K562 (cell line): ENCODE results near the gene EPGN. TPM values are rescaled to one million over a fixed set of nuclear protein-coding genes. Genes with fewer than 3 reads are reported as not detected.

Experiments used
- ATAC-seq: fragments of 200-7000 bp; cut with Tn5 transposase; 3 replicates; pipeline ENCODE4 v1.9.1; 2020; ENCODE audit warnings: moderate library complexity
- BruUV-seq: library from RNA; stranded (reverse); fragments of 400-500 nt; replicated peaks from 2 replicates; lab custom pipeline; 2021; lab: Mats Ljungman, UMichigan
- CTCF ChIA-PET: fragments of 300-600 bp; formaldehyde crosslinking; extraction: SDS; loops from one replicate; lab custom pipeline; 2021; ENCODE audit warnings: low intra/inter-chr PET ratio; lab: Yijun Ruan, JAX
- POLR2A ChIA-PET: fragments of 300-600, 350-650 bp; sonication (Branson Sonifier 250); formaldehyde crosslinking; extraction: SDS; loops from one replicate; lab custom pipeline; 2021; ENCODE audit warnings: antibody characterized with exemption, inconsistent platforms; lab: Yijun Ruan, JAX
- DNase-seq, 4 experiments: peaks; one replicate each; pipeline versions ENCODE4 v3.0.0 to v3.0.0-alpha.2; 2011 to 2018; ENCODE audit warnings: low spot score in 3 of 4, mixed read lengths in 3 of 4; ENCODE audit errors: extremely low read depth in 1 of 4
- FAIRE-seq: peaks from 2 replicates; lab custom pipeline; 2011; peaks lifted over from hg19 to GRCh38; lab: Jason Lieb, UNC
- H2AFZ ChIP-seq: 2 replicates; pipeline ENCODE4 v1.6.0; 2011; ENCODE audit warnings: low read depth, low read length, control low read depth, inconsistent platforms
- H3K27ac ChIP-seq: fragments of 200-600 bp; 3 replicates; pipeline ENCODE4 v1.8.0; 2011; ENCODE audit warnings: low read depth, mild to moderate bottlenecking, control low read depth, inconsistent platforms, low read length, moderate library complexity, mixed read lengths; ENCODE audit errors: extremely low read depth
- H3K27me3 ChIP-seq, 2 experiments: fragments of 300-600 bp in 1 of 2; 2 replicates in 1 of 2; 3 replicates in 1 of 2; pipeline versions ENCODE4 v1.6.0 to v1.8.0; 2011; ENCODE audit warnings: inconsistent platforms in 2 of 2, low read length in 2 of 2, mild to moderate bottlenecking in 1 of 2, mixed read lengths in 1 of 2, moderate library complexity in 1 of 2; ENCODE audit not compliant: control insufficient read depth in 2 of 2, insufficient read depth in 2 of 2
- H3K36me3 ChIP-seq: fragments of 300-600 bp; 3 replicates; pipeline ENCODE4 v1.8.0; 2011; ENCODE audit warnings: mild to moderate bottlenecking, low read length, inconsistent platforms; ENCODE audit not compliant: control insufficient read depth, insufficient read depth
- H3K4me1 ChIP-seq, 2 experiments: fragments of 200-600 bp in 1 of 2; replicated peaks in 1 of 2; 2 replicates in 1 of 2; 3 replicates in 1 of 2; pipeline versions ENCODE4 v1.5.1 to v1.8.0; 2011; ENCODE audit warnings: inconsistent platforms in 2 of 2, low read length in 2 of 2, mild to moderate bottlenecking in 1 of 2, mixed read lengths in 1 of 2, moderate library complexity in 1 of 2; ENCODE audit not compliant: control insufficient read depth in 2 of 2, insufficient read depth in 2 of 2
- H3K4me2 ChIP-seq: 2 replicates; pipeline ENCODE4 v1.6.1; 2011; ENCODE audit warnings: low read length, control low read depth, inconsistent platforms, mixed read lengths; ENCODE audit not compliant: insufficient read depth
- H3K4me3 ChIP-seq: fragments of 200-600 bp; sonication (generic), shearing (Covaris generic); 2 replicates; pipeline ENCODE4 v1.5.1; 2016; ENCODE audit warnings: control low read depth, inconsistent platforms
- H3K79me2 ChIP-seq: fragments of 200-600 bp; 3 replicates; pipeline ENCODE4 v1.8.0; 2011; ENCODE audit warnings: low read length, inconsistent platforms; ENCODE audit not compliant: control insufficient read depth, insufficient read depth
- H3K9ac ChIP-seq, 2 experiments: 2 replicates each; pipeline versions ENCODE4 v1.6.0 to v1.6.1; 2011; ENCODE audit warnings: low read depth in 2 of 2, low read length in 2 of 2, control low read depth in 1 of 2, inconsistent platforms in 1 of 2, mild to moderate bottlenecking in 1 of 2, mixed read lengths in 1 of 2; ENCODE audit not compliant: insufficient read depth in 1 of 2
- H3K9me1 ChIP-seq: one replicate; pipeline ENCODE4 v1.6.0; 2011; ENCODE audit warnings: inconsistent platforms, mild to moderate bottlenecking, low read length, moderate library complexity; ENCODE audit not compliant: control insufficient read depth, insufficient read depth
- H3K9me3 ChIP-seq: replicated peaks from 2 replicates; pipeline ENCODE4 v1.5.1; 2011; ENCODE audit warnings: low read depth, low read length, inconsistent platforms; ENCODE audit not compliant: control insufficient read depth, insufficient read depth
- H4K20me1 ChIP-seq: replicated peaks from 2 replicates; pipeline ENCODE4 v1.6.1; 2011; ENCODE audit warnings: low read length, inconsistent platforms, mixed read lengths; ENCODE audit not compliant: control insufficient read depth, insufficient read depth
- CBX5 ChIP-seq: IDR thresholded peaks from 2 replicates; pipeline ENCODE4 v1.6.1; 2014; ENCODE audit warnings: low read depth, borderline replicate concordance
- FIP1L1 ChIP-seq: fragments of 200-400 bp; formaldehyde crosslinking; IDR thresholded peaks from 2 replicates; pipeline ENCODE4 v1.6.1; 2018; ENCODE audit warnings: mild to moderate bottlenecking, low read depth, low read length; ENCODE audit not compliant: poor library complexity, severe bottlenecking
- MYBL2 ChIP-seq, 2 experiments: fragments of 450-650 bp in 1 of 2; sonication (generic) in 1 of 2; formaldehyde crosslinking in 1 of 2; IDR thresholded peaks; 2 replicates each; pipeline versions ENCODE4 v1.6.1 to v1.8.1; 2017 to 2022; ENCODE audit warnings: borderline replicate concordance in 1 of 2, inconsistent platforms in 1 of 2, low read depth in 1 of 2, mild to moderate bottlenecking in 1 of 2, missing genetic modification reagents in 1 of 2, moderate library complexity in 1 of 2
- NFIC ChIP-seq: fragments of 450-650 bp; IDR thresholded peaks from 2 replicates; pipeline ENCODE4 v1.6.1; 2017; ENCODE audit warnings: mild to moderate bottlenecking, inconsistent platforms
- POLR3G ChIP-seq: IDR thresholded peaks from 2 replicates; pipeline ENCODE4 v1.6.1; 2011; ENCODE audit not compliant: insufficient read length, insufficient replicate concordance; ENCODE audit errors: extremely low read depth
- WGBS: fragments of 100-300 bp; shearing (Covaris generic); methylation state at CpG from one replicate; pipeline ENCODE4 v1.1.6; 2016; ENCODE audit warnings: low coverage, mixed read lengths; ENCODE audit not compliant: insufficient coverage; ENCODE audit errors: missing lambda C conversion rate; 5-methylcytosine and 5-hydroxymethylcytosine counted together
- in situ Hi-C: fragments of 300-500 bp; cut with MboI; formaldehyde crosslinking; loops from 4 replicates; pipeline ENCODE4 v1.15.0; 2018; ENCODE audit warnings: inconsistent platforms, mixed read lengths
- intact Hi-C: fragments of 100-400 bp; cut with micrococcal nuclease; formaldehyde crosslinking; loops from 2 replicates; pipeline ENCODE4 v1.14.2; 2022
- polyA plus RNA-seq, 8 experiments: library from polyadenylated mRNA; depleted of rRNA in 4 of 8; stranded (reverse) in 5 of 8; unstranded in 3 of 8; fragments of >200 nt; fragmentation: Nextera tagmentation in 2 of 8; fragmentation: Illumina TruSeq in 1 of 8; extraction: Ambion mirVana in 2 of 8; extraction: Trizol in 1 of 8; gene quantifications; 2 replicates each; pipeline versions ENCODE4 v1.2.1 to v1.2.3, GENCODE V29; 2011 to 2014; ENCODE audit warnings: inconsistent platforms in 1 of 8, missing spikeins in 1 of 8
- total RNA-seq, 7 experiments: library from RNA; depleted of rRNA in 6 of 7; stranded (reverse); fragments of >200 nt in 6 of 7; fragmentation: Illumina TruSeq in 2 of 7; extraction: Trizol in 2 of 7; gene quantifications; 2 replicates each; pipeline versions ENCODE4 v1.2.1 to v1.2.3, GENCODE V29; 2011 to 2021; ENCODE audit warnings: low replicate concordance in 1 of 7
- TF ChIP-seq, protein P1 (sequence below), 2 experiments: fragments of 450-650 bp; conservative IDR thresholded peaks; 2 replicates each; pipeline ENCODE4 v1.6.1; 2017; ENCODE audit warnings: mild to moderate bottlenecking in 2 of 2, moderate library complexity in 2 of 2

The EPGN gene
- total and polyA plus RNA-seq, 9 of the 15 experiments (the other 6 are each of a cell fraction or from before 2014, with no cell fraction given): 0.10 to 0.56 TPM; not detected in 7

DNA sequence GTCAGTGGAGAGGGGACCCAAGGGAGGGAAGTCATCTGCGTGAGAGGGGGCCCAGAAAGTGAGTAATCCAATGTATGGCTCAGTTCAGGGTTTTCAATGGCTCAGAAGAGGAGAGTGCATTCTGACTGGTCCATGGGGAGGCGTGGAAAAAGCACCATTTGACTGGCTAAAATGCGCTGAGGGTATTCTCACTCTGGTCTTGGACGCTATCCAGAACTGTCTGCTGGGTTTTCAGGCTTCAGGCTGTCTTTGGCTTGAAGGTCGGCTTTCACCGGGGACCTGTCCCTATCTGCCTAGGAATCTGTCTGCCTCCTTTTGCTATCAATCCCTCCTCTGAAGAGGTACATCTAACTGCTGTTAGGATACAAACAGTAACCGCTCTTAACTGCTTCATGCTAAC is 26.4 kb downstream of the EPGN start:
- Histone ChIP-seq H3K36me3 (no peaks in the 10 kb centered on the region), H3K4me3 (no peak overlapping the region), H3K4me1 (peaks cover 9 to 17% of the 10 kb centered on the region in 2 experiments), H3K4me2 (peak overlapping the region; percentile 16; the same call in 1 of the 2 replicates), H3K27me3 (no peaks in the 10 kb centered on the region), H4K20me1 (no peaks in the 10 kb centered on the region), H2AFZ (peak overlapping the region; percentile 78), H3K9me1 (no peaks in the 10 kb centered on the region), H3K27ac (peak overlapping the region; percentile 40; the same call in 1 of the 3 replicates), H3K79me2 (peaks cover 9% of the 10 kb centered on the region), H3K9ac (no peak overlapping the region), H3K9me3 (no peaks in the 10 kb centered on the region)
- TF ChIP-seq MYBL2 (IDR thresholded peaks at IDR 0.05; ENCODE audit: low read depth) (peak; percentile 35; the same call in 1 of the 2 replicates), MYBL2 (CRISPR knock-in tag; IDR thresholded peaks at IDR 0.05; ENCODE audit: borderline replicate concordance) (no peak), NFIC (peak; percentile 61), POLR3G (no peak)
- no peak for FAIRE-seq
- ChIA-PET CTCF (no interaction called here), POLR2A (no interaction called here)
- in situ Hi-C loops (no loop called here), intact Hi-C loops (loop anchor here (10.0 kb wide), 1 partner anchor 620 kb away; no protein-coding TSS in a partner anchor)
- peak; percentile 7 for ATAC-seq
- peak in 1 of 4 experiments; percentile 51 for DNase-seq
- WGBS: 40% methylated on average over 7 of the region's 7 CpGs
- no TSS peak for BruUV-seq

DNA sequence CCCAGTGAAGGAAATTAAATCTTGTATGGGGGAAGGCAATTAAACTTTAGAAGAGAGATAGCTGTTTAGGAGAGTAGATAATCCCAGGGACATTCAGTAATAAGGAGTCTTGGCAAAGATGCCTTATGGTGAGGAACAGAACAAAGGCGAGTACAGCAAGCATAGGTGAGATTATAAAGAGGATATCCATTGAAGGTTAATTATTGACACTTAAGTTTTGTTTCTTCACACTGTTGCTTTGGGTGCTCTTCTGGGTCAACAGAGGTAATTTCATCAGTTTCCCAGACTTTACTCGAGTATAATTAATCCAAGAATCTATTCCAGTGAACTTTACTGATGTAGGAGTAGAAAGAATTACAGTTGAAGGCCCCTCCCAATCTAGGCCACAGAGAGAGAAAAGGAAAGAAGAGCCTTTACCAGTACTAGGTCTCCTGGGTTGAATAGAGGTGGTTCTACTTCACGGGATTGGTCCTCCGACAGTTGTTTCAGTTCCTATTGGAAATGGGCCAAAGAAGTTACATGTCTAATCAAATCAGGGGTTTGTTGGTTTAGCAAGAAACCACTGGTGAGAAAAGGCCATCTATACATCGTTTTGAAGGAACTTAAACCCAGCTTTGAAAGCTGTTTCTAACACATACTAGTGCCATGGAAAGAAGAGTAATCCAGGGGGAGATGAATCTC is 27.2 kb downstream of the EPGN start:
- no peak overlapping the region for H3K4me3 ChIP-seq
- TF ChIP-seq, protein P1, sequence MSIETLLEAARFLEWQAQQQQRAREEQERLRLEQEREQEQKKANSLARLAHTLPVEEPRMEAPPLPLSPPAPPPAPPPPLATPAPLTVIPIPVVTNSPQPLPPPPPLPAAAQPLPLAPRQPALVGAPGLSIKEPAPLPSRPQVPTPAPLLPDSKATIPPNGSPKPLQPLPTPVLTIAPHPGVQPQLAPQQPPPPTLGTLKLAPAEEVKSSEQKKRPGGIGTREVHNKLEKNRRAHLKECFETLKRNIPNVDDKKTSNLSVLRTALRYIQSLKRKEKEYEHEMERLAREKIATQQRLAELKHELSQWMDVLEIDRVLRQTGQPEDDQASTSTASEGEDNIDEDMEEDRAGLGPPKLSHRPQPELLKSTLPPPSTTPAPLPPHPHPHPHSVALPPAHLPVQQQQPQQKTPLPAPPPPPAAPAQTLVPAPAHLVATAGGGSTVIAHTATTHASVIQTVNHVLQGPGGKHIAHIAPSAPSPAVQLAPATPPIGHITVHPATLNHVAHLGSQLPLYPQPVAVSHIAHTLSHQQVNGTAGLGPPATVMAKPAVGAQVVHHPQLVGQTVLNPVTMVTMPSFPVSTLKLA (conservative IDR thresholded peaks at IDR 0.05): no peak
- TF ChIP-seq FIP1L1: no peak
- peak; percentile 44 for TF ChIP-seq NFIC
- no peak for TF ChIP-seq CBX5
- ChIA-PET CTCF (no interaction called here), POLR2A (interaction anchor here (0.6 kb wide), 2 partner anchors 33 to 259 kb away, joined by 3 read pairs; no protein-coding TSS in a partner anchor)
- peak overlapping the region; percentile 78 for H2AFZ ChIP-seq
- intact Hi-C loops (loop anchor here (10.0 kb wide), 1 partner anchor 621 kb away; no protein-coding TSS in a partner anchor), in situ Hi-C loops (no loop called here)
- no TSS peak for BruUV-seq
- no peaks in the 10 kb centered on the region for H4K20me1 ChIP-seq
- ATAC-seq: no peak
- H3K4me2 ChIP-seq: no peak overlapping the region
- 34% methylated on average over 5 of the region's 5 CpGs for WGBS
- peaks cover 9 to 17% of the 10 kb centered on the region in 2 experiments for H3K4me1 ChIP-seq
- no peak overlapping the region for H3K27ac ChIP-seq
- H3K36me3 ChIP-seq: no peaks in the 10 kb centered on the region
- no peak overlapping the region for H3K9ac ChIP-seq
- H3K9me1 ChIP-seq: no peaks in the 10 kb centered on the region
- H3K9me3 ChIP-seq: no peaks in the 10 kb centered on the region
- H3K27me3 ChIP-seq: no peaks in the 10 kb centered on the region
- H3K79me2 ChIP-seq: peaks cover 2% of the 10 kb centered on the region; the same call in 1 of the 3 replicates
- DNase-seq: no peak
- FAIRE-seq: no peak
